Pons (tissue), 1 donor: ENCODE measurements around the gene TIMM44.

ENCODE experiments used
- DNase-seq: peaks from one replicate; pipeline ENCODE4 v3.0.0-alpha.2; 2016; ENCODE audit warnings: low spot score

TIMM44 gene

DNA sequence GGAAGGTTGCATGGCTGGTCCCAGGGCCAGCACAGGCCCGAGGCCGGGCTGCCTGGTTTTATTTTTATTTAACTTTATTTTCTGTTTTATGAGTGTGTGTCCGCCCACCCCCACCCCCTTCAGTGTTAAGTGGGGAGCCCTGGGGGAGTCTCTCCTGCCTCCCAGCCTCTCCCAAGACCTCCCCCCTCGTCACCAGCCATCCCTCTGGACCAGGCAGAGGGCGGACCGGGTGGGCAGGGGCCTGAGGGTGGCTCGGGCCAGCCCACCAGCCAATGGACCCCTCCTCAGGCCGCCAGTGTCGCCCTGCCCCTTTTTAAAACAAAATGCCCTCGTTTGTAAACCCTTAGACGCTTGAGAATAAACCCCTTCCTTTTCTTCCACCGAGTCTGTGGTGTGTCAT, 29.4 kb downstream of the TIMM44 start:
- DNase-seq = no peak

DNA sequence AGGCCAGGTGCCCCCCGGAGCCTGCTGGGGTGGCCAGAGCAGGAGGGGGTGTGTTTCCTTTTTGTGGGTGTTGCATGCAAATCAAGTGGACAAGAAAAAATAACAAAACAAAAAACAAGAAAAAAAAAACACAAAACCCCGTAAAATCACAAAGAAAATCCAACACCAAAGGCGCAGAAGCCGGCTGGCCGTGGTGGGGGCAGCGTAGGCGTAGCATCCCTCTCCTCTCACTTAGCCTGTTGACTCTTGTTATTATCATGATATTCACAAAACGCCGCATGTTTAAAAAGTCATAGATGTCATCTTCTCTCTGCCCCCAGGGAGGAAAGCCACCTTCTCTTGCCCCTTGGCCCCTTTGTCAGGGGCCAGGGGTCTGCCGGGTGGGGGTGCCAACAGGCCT, 29.8 kb downstream of the TIMM44 start:
- DNase-seq = no peak

DNA sequence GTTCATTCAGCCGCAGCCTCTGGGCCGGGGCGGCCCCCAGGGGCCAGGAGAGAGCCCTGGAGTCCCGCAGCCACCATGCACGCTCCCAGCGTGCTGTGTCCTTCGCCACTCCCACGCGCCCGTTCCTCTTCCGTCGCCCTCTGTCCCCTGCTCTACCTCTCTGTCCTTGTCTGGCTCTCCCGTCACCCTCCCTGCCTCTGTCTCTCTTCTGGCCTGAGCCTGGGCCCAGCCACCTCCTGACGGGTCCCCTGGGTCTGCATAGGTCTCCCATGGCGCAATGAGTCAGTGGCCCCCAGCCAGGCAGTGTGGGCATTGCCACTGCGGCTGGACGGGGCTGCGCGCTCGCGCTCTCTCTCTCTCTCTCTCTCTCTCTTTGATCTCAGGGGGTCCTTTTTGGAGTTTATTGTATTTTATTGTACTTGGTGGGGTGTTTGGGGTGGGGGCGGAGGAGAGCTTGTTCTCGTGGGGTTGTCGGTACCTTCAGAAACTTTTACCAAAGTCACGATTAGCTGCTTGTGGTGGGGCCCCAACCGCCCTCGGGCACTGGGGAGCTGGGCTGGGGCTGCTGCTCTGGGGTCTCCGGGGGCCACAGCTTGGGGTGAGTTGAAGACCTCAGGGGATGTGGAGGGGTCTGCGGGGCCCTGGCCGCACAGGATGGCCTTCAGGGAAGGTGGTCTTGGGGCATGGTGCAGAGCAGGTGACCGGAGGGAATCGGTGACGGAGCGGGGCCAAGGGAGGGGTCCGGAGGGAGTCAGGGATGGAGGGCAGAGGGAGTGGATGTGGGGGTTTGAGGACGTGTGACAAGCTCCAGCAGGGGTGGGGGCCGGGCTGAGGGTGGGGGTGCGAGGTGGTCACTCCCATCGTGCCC, 30.5 kb downstream of the TIMM44 start:
- no peak for DNase-seq

DNA sequence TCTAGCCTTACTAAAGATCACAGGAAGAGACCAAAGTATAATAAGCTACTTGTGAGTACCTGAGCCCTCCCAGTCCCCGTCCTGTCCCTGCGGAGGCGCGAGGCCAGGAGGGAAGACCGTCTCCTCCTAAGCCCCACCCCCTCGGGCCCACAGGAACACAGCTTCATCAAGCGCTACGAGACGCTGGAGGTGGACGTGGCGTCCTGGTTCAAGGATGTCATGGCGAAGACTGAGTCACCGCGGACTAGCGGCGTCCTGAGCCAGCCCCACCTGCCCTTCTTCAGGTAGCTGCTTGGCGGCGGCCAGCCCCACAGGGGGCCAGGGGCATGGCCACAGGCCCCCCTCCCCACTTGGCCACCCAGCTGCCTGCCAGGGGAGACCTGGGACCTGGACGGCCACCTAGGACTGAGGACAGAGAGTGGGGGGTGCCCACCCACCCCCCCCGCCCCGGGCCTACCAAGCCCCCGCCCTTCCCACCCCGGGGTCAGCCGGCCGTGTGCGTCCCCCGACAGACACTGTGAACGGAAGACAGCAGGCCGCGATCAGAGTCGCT, 31.2 kb downstream of the TIMM44 start:
- no peak for DNase-seq

DNA sequence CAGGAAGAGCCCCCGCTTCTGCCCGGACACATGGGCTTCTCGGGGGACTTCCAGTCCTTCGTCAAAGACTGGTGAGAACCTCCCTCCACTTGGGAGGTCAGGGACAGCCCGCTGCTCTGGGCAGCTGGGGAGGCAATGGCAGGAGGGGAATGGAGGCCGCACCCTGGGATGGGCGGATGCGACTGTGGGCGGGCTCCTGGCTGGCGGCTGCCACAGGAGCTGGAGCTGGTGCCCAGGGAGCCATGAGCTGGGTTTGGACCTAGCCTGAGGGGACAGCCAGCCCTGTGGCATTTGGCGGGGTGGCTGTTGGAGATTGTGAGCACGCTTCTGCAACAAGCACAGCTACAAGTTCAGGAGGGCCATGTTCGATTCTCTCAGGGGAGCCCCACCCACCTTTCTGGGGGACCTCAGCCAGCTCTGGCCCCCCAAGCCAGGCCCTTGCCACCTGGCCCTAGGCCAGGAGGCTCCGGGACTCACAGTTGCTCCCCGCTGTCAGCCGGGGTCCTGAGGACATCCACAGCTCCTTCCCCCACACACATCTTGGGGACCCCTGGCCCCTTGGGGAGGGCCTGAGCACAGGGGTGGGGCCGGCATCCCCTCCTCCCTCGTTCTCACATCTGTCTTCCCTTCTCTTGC, 31.8 kb downstream of the TIMM44 start:
- no peak for DNase-seq

DNA sequence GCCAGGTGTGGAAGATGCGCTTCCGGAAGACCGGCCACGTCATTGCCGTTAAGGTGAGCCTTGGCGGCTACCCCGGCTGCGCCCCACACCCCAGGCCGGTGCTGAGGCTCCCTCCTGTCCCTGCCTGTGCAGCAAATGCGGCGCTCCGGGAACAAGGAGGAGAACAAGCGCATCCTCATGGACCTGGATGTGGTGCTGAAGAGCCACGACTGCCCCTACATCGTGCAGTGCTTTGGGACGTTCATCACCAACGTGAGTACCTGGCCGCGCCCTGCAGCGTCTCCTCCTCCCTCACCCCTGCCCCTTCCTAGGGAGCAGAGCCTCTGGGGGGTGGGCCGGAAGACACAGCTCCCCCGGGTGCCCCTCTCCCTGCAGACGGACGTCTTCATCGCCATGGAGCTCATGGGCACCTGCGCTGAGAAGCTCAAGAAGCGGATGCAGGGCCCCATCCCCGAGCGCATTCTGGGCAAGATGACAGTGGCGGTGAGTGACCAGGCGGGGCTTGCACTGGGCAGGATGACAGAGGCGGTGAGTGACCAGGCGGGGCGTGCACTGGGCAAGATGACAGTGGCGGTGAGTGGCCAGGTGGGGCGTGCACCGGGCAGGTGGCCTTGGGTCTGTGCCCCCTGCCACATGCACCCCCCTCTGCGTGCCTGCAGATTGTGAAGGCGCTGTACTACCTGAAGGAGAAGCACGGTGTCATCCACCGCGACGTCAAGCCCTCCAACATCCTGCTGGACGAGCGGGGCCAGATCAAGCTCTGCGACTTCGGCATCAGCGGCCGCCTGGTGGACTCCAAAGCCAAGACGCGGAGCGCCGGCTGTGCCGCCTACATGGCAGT, 32.9 kb downstream of the TIMM44 start:
- no peak for DNase-seq

DNA sequence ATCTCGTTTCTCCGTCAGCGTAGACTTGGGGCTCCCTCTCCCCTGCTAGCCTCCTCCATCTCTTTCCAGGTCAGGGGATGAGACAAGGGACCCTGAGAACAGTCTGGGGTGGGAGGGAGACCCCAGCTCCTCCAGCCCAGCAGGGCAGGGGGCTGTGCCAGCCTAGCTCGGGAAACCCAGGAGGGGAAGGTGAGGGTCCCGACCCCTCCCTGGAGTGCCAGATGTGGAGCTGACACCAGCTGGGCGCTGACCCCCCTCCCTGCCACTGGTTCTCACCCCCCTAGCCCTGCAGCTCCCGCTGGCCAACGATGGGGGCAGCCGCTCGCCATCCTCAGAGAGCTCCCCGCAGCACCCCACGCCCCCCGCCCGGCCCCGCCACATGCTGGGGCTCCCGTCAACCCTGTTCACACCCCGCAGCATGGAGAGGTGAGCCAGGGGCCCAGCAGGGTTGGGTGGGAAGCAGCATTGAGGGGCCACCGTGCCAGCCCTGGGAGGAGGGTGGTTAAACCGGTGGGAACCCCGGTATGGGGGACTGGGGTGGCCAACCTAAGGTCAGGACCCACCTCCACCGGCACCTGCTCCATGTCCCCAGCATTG, 33.9 kb downstream of the TIMM44 start:
- no peak for DNase-seq

DNA sequence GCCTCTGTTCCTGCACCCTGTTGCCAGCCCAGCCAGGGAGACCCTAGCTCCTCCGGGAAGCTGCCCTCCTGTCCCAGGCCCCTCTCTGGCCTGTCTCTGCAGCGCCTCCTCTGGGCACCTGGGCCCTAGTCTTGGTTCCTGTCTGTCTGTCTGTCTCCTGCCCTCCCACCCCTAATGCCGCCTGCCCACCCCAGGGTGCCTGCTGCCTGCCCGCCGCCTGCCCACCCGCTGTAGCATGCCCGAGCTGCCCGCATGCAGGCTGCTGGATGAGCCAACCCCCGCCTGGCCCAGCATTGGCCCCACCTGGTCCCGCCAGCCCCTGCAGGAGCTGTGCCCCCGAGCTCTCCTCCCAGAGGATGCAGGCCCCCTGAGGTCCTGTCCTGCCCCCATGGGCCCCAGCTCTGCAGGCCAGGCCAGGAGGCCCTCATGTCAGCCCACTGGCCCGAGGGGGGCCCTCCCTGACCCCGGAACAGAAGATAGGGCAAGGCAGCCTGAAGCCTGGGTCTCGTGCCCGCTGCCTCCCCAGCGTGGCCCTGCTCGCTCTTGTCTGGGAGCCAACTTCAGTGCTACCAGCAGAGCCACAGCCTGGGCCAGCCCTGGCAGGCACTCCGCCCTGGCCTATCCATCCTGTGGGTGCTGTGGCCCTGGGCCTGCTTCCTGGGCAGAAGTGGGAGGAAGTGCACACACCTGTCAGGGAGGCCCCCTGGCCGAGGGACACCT, 34.6 kb downstream of the TIMM44 start:
- DNase-seq = no peak

DNA sequence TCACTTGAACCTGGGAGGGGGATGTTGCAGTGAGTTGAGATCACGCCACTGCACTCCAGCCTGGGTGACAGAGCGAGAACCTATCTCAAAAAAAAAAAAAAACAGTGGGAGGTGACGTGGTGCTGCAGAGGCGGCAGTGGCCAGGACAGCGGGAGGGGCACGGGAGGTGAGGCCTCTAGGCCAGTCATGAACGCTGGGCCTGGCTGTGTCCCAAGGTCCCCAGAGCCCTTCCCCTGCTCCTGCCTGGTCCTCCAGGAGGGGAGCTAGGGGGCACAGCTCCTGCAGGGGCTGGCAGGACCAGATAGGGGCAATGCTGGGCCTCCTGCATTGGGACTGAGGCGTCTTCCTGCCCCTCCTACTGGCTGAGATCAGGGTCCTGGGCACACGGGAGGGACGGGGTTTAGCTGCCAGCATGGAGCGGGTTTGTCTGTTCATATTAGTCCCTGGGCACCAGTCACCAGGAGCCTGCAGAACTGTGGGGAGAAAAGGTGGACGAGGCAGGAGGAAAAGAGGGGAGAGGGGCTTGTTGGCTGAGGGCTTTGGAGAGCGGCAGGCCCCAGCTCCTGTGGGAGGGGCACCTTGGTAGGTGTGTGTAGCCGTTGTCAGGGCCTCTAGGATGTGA, 35.3 kb downstream of the TIMM44 start:
- no peak for DNase-seq

DNA sequence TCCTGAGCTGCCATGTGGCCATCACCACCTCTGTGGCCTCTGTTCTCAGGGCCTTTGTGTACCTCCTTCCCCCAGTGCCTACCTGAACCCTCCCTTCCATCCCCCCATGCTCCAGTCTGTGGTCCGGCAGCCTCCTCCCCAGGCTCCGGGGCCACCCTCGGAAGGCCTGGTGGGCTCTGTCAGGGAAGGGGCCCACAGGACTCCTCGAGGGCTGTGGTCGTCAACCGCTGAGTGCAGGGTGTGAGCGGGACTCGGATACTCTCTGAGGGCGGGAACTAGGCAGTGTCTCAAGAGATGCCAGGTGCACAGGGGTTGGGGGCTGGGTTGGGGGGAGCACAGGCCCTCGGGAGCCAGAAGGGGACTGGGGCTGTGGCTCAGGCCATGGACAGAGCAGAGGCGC, 35.9 kb downstream of the TIMM44 start:
- DNase-seq = no peak

DNA sequence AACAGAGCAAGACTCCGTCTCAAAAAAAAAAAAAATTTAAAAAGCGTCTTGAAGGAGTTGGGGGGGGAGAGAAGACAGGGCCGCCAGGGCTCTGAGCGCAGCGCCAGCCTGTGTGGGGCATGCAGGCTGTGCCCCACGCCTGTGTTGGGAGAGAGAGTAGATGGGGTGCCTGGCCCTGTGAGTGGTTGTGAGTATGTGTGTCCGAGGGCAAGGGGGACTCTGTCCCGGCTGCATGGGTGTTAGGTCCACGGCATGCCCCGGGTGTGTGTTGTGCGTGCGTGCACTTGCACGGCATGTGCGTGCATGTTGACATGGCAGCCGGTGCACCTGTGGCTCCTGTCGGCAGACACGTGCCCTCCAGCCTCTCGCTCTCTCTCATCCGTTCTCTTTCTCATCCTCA, 36.3 kb downstream of the TIMM44 start:
- DNase-seq = no peak

DNA sequence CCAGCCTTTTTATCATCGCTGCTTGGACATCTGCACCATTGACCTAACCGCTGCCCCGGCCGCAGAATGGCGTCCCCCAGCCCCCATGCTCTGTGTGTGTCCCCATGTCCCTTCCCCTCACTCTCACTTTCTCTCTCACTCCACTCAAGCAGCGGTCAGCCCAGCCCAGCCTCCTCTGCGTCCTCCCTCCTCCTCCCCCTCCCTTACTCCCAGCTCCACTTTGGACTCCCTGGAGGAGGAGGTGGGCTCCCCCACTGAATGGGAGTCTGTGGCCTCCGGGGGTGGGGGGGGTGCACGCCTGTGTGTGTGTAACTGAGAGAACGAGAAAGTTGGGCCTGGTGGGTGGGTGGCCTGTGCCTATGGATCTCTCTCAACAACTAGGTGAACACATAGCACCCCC, 37.6 kb downstream of the TIMM44 start:
- no peak for DNase-seq

DNA sequence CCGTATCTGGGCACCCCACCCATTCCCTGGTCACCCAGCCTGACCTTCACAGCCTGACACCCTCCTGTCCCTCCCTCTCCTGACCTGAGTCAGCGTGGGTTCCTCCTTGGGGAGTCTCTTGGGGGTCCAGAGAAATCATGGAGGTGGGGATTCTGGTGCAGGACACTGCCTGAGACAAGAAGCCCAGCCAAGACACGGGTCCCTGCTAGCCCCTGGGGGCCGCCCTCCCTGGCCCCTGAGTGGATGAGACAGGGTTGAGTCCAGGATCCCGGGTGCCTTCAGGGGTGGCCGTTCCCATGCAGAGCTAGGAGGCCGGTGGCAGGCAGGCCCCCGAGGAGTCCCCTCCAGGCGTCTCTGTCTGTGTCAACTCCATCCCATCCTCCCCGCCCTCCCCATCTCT, 38.2 kb downstream of the TIMM44 start:
- DNase-seq = no peak

DNA sequence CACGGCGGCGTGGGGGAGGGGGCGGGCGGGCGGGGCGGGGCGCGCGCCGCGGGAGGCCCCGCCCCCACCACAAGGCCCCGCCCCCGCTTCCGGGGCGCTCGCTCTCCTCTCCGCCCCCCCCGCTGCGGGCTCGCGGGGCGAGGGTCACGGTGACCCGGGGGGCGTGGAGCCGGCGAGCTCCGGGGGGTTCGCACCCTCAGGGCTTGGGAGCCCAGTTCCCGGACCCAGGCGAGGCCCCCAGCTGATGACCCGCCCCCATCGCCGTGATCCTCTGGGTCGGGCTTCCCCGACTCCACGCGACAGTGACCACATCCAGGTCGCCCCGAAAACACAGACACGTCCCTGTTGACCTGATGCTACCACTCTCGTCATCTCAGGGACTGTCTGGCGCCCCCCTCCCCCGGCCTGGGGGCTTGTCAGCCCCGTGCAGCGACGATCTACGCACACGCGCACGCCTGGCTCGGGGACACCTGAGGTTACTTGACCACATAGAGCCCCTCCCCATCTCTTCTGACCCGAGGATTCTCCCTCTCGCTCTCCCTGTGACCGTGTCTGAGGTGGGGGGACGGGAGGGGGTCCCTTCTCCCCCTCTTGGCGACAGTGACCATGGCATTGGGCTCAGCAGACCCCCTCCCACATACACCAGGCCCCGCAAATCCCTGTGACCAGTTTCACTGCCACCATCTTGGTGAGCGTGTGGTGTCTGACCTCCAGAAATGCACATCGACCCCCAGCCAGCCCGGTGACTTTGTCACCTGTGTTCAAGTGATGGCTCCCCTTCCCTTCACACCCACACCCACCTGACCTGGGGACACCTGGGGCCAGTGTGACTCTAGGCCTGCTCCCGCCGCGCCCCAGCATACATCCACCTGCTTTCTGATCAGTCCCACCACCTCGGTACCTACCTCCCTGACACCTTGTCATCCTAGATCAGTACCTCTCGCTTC, 39.1 kb downstream of the TIMM44 start:
- DNase-seq = no peak

DNA sequence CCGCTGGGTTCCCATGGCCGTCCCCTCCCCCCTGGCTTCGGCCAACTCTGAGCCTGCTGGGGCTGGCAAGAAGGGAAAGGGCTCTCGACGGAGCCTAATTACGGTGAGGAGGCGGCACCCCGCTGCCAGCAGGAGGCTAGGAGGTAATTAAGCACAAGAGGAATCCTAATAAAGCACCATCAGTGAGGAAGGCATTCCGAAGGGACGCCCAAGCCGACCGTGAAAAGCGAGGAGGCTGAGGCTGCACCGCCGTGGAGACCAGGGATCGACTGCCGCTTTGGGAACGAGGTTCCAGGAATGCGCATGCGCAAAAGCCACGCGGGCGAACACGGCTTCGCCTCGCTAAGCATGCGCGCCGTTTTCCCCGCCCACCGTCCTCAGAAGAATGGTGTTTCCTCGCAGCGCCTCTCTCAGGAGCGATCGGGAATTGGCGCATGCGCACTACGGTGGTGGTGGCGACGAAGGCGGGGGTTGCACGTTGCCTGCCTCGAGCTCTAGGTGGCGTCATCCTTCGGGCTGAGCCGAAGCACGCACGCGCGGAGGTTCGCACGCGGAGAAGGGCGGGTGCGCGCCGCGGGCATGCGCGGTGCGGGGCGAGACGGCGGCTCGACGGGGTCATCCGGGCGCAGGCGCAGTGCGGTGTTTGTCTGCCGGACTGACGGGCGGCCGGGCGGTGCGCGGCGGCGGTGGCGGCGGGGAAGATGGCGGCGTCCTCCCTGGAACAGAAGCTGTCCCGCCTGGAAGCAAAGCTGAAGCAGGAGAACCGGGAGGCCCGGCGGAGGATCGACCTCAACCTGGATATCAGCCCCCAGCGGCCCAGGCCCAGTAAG, 40.0 kb downstream of the TIMM44 start, which contains the start of gene MAP2K7:
Gene MAP2K7 (plus strand): TSS at position 634 of the 830 bp plus-strand sequence. CDS start 68 bp downstream, at position 702.
- DNase-seq = peak; percentile 99

DNA sequence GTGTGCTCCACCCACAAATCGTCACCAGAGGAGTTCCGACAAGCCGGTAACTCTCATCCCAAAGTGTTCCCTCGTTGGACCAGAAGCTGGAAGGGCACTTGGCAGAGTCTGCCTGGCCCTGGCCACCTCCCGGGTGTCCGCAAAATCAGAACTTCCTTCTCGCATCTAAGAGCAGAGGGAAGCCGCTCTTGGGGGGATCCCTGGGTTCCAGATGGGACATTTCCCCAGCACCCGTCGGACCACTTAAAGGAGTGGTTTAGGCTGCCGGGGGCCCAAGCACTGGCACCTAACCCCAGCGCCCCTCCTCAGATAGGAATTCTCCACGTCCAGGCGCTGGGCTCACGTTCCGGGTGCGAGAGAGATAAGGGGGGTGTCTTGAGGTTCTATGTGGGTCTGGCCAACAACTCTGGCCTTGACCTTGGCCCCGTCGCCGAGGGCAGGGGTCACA, 40.6 kb downstream of the TIMM44 start:
- no peak for DNase-seq

DNA sequence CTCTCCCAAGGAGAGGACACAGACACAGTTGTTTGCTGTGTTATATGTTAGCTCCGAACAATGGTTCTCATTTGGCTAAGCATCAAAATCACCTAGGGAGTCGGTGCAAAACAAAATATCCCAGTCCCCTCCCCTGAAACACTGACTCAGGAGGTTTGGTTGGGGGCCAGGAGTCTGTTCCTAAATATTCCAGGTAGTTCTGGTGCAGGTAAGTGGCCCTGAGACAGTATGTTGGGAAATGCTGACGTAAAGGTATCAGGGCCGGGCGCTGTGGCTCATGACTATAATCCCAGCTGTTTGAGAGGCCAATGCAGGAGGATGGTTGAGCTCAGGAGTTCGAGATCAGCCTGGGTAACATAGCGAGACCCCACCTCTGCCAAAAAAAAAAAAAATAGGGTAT, 42.1 kb downstream of the TIMM44 start:
- no peak for DNase-seq

DNA sequence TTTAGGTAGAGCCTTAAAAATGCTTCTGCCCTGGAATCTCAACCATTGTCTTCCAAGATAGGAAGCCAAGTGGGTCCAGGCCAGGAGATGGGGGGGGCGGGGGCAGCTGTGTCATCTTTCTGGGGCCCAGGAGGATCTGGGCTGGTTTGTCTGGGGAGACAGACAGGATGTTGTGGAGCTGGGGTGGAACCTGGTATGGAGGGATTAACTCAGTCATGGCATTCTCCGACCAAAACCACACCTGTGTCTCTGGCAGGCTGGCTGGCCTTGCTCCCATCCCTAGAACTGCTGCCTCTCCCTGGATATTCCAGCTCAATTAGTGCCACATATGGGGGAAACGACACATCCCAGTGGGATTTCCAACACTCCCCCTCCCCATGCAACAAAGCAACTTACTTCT, 42.5 kb downstream of the TIMM44 start:
- no peak for DNase-seq
